NCI-H2081 (cell line): ENCODE data around the gene P2RY8.
"Not testable (repeated sequence)": the region's sequence is repeated elsewhere in the genome, so short reads cannot be mapped to it uniquely, and the experiment has no call there.

Source experiments
- DNase-seq, 2 experiments: peaks; one replicate each; lab custom pipeline; 2025; lab: John Stamatoyannopoulos, UW

The P2RY8 gene

DNA sequence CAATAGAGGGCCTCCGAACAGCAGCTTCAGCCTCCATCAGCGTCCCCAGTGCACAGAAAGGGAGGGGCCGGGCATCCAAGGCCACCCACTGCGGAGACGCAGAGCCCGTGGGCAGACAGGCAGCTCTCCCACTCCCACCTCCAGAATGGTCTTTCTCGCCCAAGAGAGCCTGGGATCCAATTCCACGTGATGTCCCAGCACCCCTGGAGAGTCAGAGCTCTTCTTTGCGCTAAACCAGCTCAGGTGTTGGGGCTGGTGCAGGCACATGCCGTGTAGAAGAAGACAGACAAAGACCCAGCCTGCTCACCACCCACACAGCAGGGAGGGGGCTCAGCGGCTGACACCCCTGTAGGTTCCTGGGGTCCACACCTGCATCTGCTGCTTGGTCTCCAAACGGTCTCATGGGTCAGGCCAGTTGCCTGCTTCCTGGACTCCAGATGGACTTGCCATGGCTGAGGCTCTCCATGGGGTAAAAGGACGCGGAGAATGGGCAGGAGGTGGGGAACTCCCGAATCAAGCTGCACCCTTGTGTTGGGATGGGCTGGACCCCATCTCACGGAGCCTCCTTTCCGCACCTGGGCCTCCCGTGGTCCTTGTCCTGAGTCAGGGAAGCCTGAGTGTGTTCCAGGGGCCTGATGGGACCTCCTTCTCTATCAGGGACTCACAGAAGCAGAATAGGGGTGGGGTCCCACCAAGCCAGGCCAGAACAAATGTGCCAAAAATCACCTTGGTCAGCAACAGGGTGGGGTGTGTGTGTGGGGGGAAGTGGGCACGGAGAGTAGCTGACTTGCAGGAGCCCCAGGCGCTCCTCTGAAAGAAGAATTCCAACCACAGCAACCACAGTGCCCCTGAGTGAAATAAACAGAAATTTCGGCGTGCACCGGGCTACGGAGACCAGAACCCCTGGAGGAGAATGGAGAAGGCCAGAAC, 72.7 kb downstream of the P2RY8 start:
- DNase-seq = no peak

DNA sequence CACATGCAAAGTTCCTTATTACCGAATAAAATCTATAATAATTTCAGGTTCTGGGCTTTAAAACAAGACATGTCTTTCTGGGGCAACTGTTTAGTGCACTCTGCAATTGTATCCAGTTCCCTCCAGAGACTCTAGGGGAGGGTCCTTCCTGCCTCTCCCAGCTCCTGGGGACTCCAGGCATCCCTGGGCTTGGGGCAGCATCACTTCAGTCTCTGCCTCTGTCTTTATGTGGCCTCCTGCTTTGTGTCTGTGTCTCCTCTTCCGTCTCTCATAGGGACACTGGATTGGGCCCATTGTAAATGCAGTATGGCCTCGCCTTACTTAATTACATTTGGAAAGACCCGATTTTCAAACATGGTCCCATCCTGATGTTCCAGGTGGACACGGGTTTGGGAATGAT, 73.4 kb downstream of the P2RY8 start:
- no peak for DNase-seq

GRCh38 chrX:1462596-1463251, 74.3 kb downstream of the P2RY8 start:
- no peak for DNase-seq

DNA sequence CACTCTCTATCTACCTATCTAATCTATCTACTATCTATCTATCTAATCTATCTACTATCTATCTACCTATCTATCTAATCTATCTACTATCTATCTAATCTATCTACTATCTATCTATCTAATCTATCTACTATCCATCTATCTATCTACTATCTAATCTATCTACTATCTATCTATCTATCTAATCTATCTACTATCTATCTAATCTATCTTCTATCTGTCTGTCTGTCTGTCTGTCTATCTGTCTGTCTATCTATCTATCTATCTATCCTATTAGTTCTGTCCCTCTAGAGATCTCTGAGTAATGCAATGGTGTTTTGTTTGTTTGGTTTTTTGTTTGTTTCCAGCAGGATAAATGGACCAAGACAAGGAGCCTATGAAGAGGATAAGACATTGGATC, 74.9 kb downstream of the P2RY8 start:
- no peak for DNase-seq

GRCh38 chrX:1455948-1456280, 81.1 kb downstream of the P2RY8 start:
- DNase-seq = no peak

DNA sequence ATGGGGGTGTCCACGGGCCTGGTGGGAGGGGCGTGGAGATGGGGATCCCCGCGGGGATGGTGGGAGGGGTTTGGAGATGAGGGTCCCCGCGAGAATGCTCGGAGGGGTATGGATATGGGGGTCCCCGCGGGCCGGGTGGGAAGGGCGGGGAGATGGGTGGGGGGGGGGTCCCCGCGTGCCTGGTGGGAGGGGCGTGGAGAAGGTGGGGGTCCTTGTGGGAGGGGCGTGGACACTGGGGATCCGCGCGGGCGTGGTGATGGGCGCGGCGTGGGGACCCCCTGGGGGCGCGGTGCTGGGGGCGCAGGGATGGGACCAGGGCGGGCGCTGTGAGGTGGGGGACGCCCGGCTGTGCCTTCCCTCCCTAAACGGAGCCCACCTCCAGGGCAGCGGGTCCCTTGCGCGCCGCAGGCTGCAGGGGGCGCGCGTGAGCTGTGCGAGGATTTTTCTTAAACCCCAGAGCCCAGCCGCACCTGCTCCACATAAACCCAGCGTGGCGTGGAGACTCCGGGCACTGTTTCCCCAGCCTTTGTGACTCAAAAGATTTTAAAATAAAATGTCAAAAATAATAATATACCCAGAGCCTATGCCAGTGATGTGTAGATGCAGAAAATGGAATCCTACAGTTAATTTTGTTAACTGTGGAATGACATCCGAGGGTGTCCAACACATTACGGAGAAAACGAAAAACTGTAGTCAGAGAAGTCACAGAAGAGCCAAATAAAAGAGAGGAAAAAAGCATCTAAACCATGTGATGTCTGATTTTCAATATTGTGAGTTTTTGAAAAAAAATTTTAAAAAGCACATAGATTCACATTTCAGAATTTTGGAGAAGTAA, 82.8 kb downstream of the P2RY8 start:
- no peak for DNase-seq

- no peak for DNase-seq
These were observed 83.6 kb downstream of the P2RY8 start for GRCh38 chrX:1453395-1453783.

- no peak for DNase-seq
These were observed 84.2 kb downstream of the P2RY8 start, which contains the start of gene ASMTL for GRCh38 chrX:1452516-1453394. TSS of gene ASMTL (minus strand) at chrX:1452909. CDS start at chrX:1452840, 69 bp downstream.

GRCh38 chrX:1451661-1452515, 85.1 kb downstream of the P2RY8 start:
- DNase-seq = no peak

DNA sequence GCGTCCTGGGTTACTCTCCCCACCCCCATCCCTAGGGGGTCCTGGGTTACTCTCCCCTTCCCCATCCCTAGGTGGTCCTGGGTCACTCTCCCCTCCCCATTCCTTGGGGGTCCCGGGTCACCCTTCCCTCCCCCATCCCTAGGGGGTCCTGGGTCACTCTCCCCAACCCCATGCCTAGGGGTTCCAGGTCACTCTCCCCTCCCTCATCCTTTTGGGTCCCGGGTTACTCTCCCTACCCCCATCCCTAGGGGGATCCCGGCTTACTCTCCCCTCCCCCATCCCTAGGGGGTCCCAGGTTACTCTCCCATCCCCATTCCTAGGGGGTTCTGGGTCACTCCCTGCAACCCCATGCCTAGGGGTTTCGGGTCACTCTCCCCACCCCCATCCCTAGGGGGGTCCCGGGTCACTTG, 85.7 kb downstream of the P2RY8 start:
- DNase-seq = no peak

DNA sequence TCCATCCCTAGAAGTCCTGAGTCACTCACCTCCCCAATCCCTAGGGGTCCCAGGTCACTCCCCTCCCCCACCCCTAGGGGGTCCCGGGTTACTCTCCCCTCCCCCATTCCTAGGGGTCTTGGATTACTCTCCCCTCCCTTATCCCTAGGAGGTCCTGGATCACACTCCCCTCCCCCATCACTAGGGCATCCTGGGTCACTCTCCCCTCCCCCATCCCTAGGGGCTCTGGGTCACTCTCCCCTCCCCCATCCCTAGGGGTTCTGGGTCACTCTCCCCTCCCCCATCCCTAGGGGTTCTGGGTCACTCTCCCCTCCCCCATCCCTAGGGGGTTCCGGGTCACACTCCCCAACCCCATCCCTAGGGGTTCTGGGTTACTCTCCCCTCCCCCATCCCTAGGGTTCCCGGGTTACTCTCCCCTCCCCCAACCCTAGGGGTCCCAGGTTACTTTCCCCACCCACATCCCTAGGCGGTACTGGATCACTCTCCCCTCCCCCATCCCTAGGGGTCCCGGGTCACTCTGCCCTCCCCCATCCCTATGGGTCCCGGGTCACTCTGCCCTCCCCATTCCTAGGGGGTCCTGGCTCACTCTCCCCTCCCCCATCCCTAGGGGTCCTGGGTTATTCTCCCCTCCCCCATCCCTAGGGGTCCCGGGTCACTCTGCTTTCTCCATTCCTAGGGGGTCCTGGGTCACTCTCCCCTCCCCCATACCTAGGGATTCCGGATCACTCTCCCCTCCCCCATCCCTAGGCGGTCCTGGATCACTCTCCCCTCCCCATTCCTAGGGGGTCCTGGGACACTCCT, 86.4 kb downstream of the P2RY8 start:
- no peak for DNase-seq

DNA sequence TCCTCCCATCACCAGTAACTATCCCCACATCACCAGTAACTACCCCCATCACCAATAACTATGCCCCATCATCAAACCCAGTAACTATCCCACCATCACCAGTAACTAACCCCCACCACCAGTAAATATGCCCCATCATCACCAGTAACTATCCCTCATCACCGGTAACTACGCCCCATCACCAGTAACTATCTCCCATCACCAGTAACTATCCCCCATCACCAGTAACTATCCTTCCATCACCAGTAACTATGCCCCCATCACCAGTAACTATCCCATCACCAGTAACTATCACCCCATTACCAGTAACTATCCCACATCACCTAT, 87.2 kb downstream of the P2RY8 start:
- no peak for DNase-seq

GRCh38 chrX:1449036-1449822, 87.8 kb downstream of the P2RY8 start:
- DNase-seq = no peak

DNA sequence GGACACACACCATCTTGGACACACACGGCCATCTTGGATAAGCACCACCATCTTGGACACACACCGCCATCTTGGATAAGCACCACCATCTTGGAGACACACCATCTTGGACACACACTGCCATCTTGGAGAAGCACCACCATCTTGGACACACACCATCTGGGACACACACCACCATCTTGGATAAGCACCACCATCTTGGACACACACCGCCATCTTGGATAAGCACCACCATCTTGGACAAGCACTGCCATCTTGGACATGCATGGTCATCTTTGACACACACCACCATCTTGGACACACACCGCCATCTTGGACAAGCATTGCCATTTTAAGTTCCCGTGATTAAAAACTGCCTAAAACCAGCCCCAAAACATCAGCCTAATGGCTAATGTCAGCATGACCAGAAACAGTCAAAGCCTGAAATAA, 88.4 kb downstream of the P2RY8 start:
- DNase-seq = not testable (repeated sequence)

- not testable (repeated sequence) for DNase-seq
These were observed 88.9 kb downstream of the P2RY8 start for GRCh38 chrX:1447969-1448572.

DNA sequence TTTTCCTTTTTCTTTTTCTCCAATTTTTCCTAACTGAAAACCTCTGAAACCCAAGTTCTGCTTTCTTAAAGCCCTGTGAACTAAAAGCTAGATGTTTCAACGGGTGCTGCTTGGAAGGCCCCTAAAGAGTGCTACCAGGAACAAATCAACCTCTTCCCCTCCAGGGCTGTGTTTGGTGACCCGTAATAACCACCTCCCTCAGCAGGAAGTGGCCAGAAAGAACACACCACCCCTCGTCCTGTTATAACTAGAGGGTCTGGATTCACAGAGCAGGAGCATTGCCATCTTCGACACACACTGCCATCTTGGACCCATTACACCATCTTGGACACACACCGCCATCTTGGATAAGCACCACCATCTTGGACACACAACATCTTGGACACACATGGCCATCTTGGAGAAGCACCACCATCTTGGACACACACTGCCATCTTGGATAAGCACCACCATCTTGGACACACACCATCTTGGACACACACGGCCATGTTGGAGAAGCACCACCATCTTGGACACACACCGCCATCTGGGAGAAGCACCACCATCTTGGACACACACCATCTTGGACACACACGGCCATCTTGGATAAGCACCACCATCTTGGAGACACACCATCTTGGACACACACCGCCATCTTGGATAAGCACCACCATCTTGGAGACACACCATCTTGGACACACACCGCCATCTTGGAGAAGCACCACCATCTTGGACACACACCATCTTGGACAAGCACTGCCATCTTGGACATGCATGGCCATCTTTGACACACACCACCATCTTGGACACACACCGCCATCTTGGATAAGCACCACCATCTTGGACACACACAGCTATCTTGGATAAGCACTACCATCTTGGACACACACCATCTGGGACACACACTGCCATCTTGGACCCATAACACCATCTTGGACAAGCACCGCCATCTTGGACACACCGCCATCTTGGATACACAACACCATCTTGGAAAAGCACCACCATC, 89.7 kb downstream of the P2RY8 start:
- DNase-seq = not testable (repeated sequence)
